ENCODE data around the gene ICAM4. TPM values are rescaled to one million over a fixed set of nuclear protein-coding genes. Genes with fewer than 3 reads are reported as not detected.

Gene ICAM4
- total RNA-seq, 1 donor from 2014 or later, result not detected

- H3K27ac Mint-ChIP-seq, result no peak overlapping the region
- Histone ChIP-seq H3K9ac (no peak overlapping the region), H3K27ac (no peak overlapping the region), H3K9me3 (ENCODE audit: low read depth) (no peaks in the 10 kb centered on the region), H3K4me1 (peaks cover 5% of the 10 kb centered on the region), H3K79me2 (ENCODE audit: low read depth) (no peaks in the 10 kb centered on the region), H4K20me1 (ENCODE audit: low read depth) (peaks cover 10% of the 10 kb centered on the region), H2AFZ (replicated peaks) (no peak overlapping the region), H3K27me3 (peaks cover 44% of the 10 kb centered on the region), H3K36me3 (no peaks in the 10 kb centered on the region), H3K4me3 (no peak overlapping the region), H3K4me2 (no peak overlapping the region), H3F3A (ENCODE audit: low read depth) (peaks cover 27% of the 10 kb centered on the region)
- peaks cover 3% of the 10 kb centered on the region for H3K9me3 Mint-ChIP-seq
- peaks cover 55% of the 10 kb centered on the region for H3K27me3 Mint-ChIP-seq (ENCODE audit: insufficient read depth, low read depth)
- peaks cover 6% of the 10 kb centered on the region for H3K4me1 Mint-ChIP-seq
- DNase-seq (ENCODE audit: low spot score), result no peak
- TF ChIP-seq EZH2phosphoT487 (IDR thresholded peaks at IDR 0.05) (no peak), CTCF (IDR thresholded peaks at IDR 0.05) (no peak), EZH2 (IDR thresholded peaks at IDR 0.05) (no peak)
- no peak overlapping the region for H3K4me3 Mint-ChIP-seq
- H3K36me3 Mint-ChIP-seq, result no peaks in the 10 kb centered on the region
Measured at GRCh38 chr19:10284065-10284959, 2.4 kb upstream of the ICAM4 start.

DNA sequence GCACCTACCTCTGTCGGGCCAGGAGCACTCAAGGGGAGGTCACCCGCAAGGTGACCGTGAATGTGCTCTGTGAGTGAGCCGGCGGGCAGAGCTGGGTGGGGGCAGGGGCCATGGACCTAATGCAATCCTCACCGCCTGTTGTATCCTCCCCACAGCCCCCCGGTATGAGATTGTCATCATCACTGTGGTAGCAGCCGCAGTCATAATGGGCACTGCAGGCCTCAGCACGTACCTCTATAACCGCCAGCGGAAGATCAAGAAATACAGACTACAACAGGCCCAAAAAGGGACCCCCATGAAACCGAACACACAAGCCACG, 1.8 kb upstream of the ICAM4 start:
- Histone ChIP-seq H3K4me3 (no peak overlapping the region), H4K20me1 (ENCODE audit: low read depth) (peaks cover 11% of the 10 kb centered on the region), H3K4me1 (peaks cover 5% of the 10 kb centered on the region), H3F3A (ENCODE audit: low read depth) (peaks cover 29% of the 10 kb centered on the region), H2AFZ (replicated peaks) (no peak overlapping the region), H3K4me2 (no peak overlapping the region), H3K9ac (no peak overlapping the region), H3K27me3 (peaks cover 50% of the 10 kb centered on the region), H3K36me3 (no peaks in the 10 kb centered on the region), H3K79me2 (ENCODE audit: low read depth) (no peaks in the 10 kb centered on the region), H3K27ac (no peak overlapping the region), H3K9me3 (ENCODE audit: low read depth) (no peaks in the 10 kb centered on the region)
- Mint-ChIP-seq H3K4me3 (no peak overlapping the region), H3K36me3 (no peaks in the 10 kb centered on the region), H3K4me1 (peaks cover 6% of the 10 kb centered on the region), H3K27me3 (ENCODE audit: insufficient read depth, low read depth) (peaks cover 58% of the 10 kb centered on the region), H3K27ac (no peak overlapping the region), H3K9me3 (peaks cover 3% of the 10 kb centered on the region)
- TF ChIP-seq EZH2 (IDR thresholded peaks at IDR 0.05), result no peak
- no peak for TF ChIP-seq CTCF (IDR thresholded peaks at IDR 0.05)
- TF ChIP-seq EZH2phosphoT487 (IDR thresholded peaks at IDR 0.05), result no peak
- no peak for DNase-seq (ENCODE audit: low spot score)

- Histone ChIP-seq H2AFZ (replicated peaks) (no peak overlapping the region), H3K4me2 (no peak overlapping the region), H3K4me3 (no peak overlapping the region), H3K36me3 (no peaks in the 10 kb centered on the region), H3K79me2 (ENCODE audit: low read depth) (no peaks in the 10 kb centered on the region), H4K20me1 (ENCODE audit: low read depth) (peaks cover 15% of the 10 kb centered on the region), H3K27ac (no peak overlapping the region), H3K27me3 (peaks cover 55% of the 10 kb centered on the region), H3K9me3 (ENCODE audit: low read depth) (no peaks in the 10 kb centered on the region), H3K4me1 (peaks cover 5% of the 10 kb centered on the region), H3F3A (ENCODE audit: low read depth) (peaks cover 31% of the 10 kb centered on the region), H3K9ac (no peak overlapping the region)
- Mint-ChIP-seq H3K27me3 (ENCODE audit: insufficient read depth, low read depth) (peaks cover 61% of the 10 kb centered on the region), H3K4me1 (peaks cover 8% of the 10 kb centered on the region), H3K9me3 (peaks cover 3% of the 10 kb centered on the region), H3K4me3 (peak overlapping the region; percentile 15), H3K27ac (no peak overlapping the region), H3K36me3 (no peaks in the 10 kb centered on the region)
- TF ChIP-seq EZH2 (IDR thresholded peaks at IDR 0.05) (no peak), EZH2phosphoT487 (IDR thresholded peaks at IDR 0.05) (no peak), CTCF (IDR thresholded peaks at IDR 0.05) (no peak)
- DNase-seq (ENCODE audit: low spot score), result no peak
Measured at GRCh38 chr19:10285393-10285792, 1.4 kb upstream of the ICAM4 start.

All from neural progenitor cell (in vitro differentiated cells).